Chondrocyte (in vitro differentiated cells): ENCODE data around the gene CAPN10. TPM values are rescaled to one million over a fixed set of nuclear protein-coding genes. Genes with fewer than 3 reads are reported as not detected.

Experiments
- DNase-seq: peaks from one replicate; pipeline ENCODE4 v3.0.0; 2021; ENCODE audit warnings: mixed read lengths, low spot score
- H3K27ac Mint-ChIP-seq: one replicate; pipeline ENCODE4 v1.8.0; 2021; ENCODE audit warnings: mild to moderate bottlenecking, moderate library complexity, mixed read lengths; ENCODE audit not compliant: unreplicated experiment
- H3K27me3 Mint-ChIP-seq: 2 replicates; pipeline ENCODE4 v1.8.0; 2021; ENCODE audit warnings: low read depth, mixed read lengths
- H3K36me3 Mint-ChIP-seq: 2 replicates; pipeline ENCODE4 v1.8.0; 2021; ENCODE audit warnings: low read depth, mixed read lengths
- H3K4me1 Mint-ChIP-seq: 2 replicates; pipeline ENCODE4 v1.8.0; 2021; ENCODE audit warnings: low read depth, mild to moderate bottlenecking, mixed read lengths
- H3K4me3 Mint-ChIP-seq: one replicate; pipeline ENCODE4 v1.8.0; 2021; ENCODE audit warnings: mild to moderate bottlenecking, moderate library complexity, mixed read lengths; ENCODE audit not compliant: unreplicated experiment
- H3K9me3 Mint-ChIP-seq: 2 replicates; pipeline ENCODE4 v1.8.0; 2021; ENCODE audit warnings: low read depth, mixed read lengths
- total RNA-seq: library from RNA; stranded (reverse); gene quantifications from 3 replicates; pipeline ENCODE4 v1.2.1, GENCODE V29; 2021
- TF ChIP-seq, protein P1 (sequence below): fragments of 200-600 bp; sonication (generic); IDR thresholded peaks from 2 replicates; pipeline ENCODE4 v1.5.0; 2021; ENCODE audit warnings: antibody characterized with exemption, mild to moderate bottlenecking, moderate library complexity

CAPN10 gene
- total RNA-seq, 1 donor from 2014 or later = 22.7 TPM

DNA sequence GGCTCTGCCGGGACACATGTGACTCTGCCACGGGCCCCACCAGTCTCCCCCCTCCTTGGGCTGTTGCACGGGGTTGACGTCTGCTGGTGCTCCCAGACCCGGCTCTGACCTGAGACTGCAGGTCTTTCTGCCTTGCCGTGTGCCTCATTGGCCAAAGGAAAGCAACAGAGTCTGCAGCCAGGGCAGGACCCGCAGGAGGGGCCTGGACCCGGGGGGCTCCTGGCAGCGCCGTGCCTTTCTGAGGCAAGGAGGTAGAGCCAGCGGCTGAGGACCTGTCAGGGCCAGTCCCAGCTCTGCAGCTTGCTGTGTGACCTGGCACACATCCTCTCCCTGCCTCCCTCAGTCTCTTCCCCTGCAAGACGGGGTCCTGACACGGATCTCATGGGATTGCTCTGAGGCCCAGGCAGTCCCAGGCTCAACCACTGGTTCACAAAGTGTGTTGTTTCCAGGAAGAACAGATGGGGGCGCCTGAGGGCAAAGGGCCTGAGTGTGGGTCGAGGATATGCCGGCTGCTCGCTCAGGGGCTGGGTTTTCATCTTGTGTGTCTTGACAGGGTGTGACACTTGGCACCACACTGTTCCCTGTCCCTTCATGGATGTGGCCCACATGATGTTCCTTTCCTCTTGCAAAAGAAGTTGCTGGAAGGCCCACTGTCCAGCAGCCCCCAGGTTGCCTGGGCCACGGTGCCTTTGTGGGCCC lies 9.0 kb downstream of the CAPN10 start:
- Mint-ChIP-seq H3K4me3 (no peak overlapping the region), H3K36me3 (peaks cover 3% of the 10 kb centered on the region), H3K27ac (no peak overlapping the region), H3K9me3 (no peaks in the 10 kb centered on the region), H3K4me1 (no peaks in the 10 kb centered on the region), H3K27me3 (no peaks in the 10 kb centered on the region)
- peak; percentile 81 for DNase-seq
- TF ChIP-seq, protein P1, sequence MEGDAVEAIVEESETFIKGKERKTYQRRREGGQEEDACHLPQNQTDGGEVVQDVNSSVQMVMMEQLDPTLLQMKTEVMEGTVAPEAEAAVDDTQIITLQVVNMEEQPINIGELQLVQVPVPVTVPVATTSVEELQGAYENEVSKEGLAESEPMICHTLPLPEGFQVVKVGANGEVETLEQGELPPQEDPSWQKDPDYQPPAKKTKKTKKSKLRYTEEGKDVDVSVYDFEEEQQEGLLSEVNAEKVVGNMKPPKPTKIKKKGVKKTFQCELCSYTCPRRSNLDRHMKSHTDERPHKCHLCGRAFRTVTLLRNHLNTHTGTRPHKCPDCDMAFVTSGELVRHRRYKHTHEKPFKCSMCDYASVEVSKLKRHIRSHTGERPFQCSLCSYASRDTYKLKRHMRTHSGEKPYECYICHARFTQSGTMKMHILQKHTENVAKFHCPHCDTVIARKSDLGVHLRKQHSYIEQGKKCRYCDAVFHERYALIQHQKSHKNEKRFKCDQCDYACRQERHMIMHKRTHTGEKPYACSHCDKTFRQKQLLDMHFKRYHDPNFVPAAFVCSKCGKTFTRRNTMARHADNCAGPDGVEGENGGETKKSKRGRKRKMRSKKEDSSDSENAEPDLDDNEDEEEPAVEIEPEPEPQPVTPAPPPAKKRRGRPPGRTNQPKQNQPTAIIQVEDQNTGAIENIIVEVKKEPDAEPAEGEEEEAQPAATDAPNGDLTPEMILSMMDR = peak; percentile 43

DNA sequence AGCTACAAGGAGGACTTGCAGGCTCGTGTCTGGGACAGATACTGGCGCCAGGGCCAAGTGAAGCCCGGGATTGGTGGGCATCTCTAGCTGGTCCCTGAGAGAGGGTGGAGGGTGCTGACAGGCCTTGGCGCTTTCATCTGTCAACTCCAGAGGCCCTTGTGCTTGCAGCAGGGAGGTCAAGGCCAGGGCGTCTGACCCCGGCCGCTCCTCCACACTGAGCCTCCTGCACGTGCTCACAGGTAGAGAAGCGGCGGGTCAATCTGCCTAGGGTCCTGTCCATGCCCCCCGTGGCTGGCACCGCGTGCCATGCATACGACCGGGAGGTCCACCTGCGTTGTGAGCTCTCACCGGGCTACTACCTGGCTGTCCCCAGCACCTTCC lies 9.5 kb downstream of the CAPN10 start:
- no peak for DNase-seq
- H3K27ac Mint-ChIP-seq = no peak overlapping the region
- no peaks in the 10 kb centered on the region for H3K9me3 Mint-ChIP-seq

DNA sequence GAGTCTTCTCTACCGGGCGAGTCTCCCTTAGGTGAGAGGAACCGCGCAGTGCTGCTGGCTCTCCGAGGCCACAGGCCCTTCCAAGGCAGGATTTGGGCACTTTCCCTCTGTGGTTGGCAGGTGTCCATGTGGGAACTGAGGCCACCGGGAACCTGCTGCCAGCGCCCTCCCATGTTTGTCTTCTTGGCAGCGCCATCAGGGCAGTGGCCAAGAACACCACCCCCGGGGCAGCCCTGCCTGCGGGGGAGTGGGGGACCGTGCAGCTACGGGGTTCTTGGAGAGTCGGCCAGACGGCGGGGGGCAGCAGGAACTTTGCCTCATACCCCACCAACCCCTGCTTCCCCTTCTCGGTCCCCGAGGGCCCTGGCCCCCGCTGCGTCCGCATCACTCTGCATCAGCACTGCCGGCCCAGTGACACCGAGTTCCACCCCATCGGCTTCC lies 10.0 kb downstream of the CAPN10 start:
- Mint-ChIP-seq H3K4me3 (no peak overlapping the region), H3K4me1 (no peaks in the 10 kb centered on the region), H3K27me3 (no peaks in the 10 kb centered on the region), H3K27ac (no peak overlapping the region), H3K9me3 (no peaks in the 10 kb centered on the region), H3K36me3 (peaks cover 3% of the 10 kb centered on the region)
- TF ChIP-seq, protein P1 = no peak
- peak; percentile 86 for DNase-seq

More for the DNA sequence above, 9.5 kb downstream of the CAPN10 start:
- H3K4me1 Mint-ChIP-seq = no peaks in the 10 kb centered on the region
- no peak overlapping the region for H3K4me3 Mint-ChIP-seq
- TF ChIP-seq, protein P1 = no peak
- H3K27me3 Mint-ChIP-seq = no peaks in the 10 kb centered on the region
- H3K36me3 Mint-ChIP-seq = peaks cover 3% of the 10 kb centered on the region

DNA sequence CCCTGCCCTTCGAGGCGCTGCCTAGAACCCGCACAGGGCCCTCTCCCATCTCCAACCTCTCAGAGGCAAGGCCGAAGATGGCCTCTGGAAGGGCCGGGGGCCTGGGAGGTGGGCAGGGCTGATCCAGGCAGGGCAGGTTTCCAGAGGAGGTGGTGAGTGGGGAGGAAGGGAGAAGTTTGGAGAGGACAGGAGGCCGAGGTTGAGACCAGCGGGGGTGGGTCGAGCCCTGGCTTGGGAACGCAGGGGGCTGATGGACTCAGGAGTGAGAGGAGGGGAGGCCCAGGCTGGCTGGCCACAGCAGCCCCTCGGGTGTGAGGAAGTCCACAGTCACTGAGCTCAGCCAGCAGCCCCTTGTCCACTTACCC lies 10.5 kb downstream of the CAPN10 start:
- H3K27me3 Mint-ChIP-seq = no peaks in the 10 kb centered on the region
- no peaks in the 10 kb centered on the region for H3K9me3 Mint-ChIP-seq
- TF ChIP-seq, protein P1 = no peak
- DNase-seq = peak; percentile 68
- no peak overlapping the region for H3K4me3 Mint-ChIP-seq
- no peaks in the 10 kb centered on the region for H3K4me1 Mint-ChIP-seq
- H3K36me3 Mint-ChIP-seq = peaks cover 3% of the 10 kb centered on the region
- no peak overlapping the region for H3K27ac Mint-ChIP-seq

DNA sequence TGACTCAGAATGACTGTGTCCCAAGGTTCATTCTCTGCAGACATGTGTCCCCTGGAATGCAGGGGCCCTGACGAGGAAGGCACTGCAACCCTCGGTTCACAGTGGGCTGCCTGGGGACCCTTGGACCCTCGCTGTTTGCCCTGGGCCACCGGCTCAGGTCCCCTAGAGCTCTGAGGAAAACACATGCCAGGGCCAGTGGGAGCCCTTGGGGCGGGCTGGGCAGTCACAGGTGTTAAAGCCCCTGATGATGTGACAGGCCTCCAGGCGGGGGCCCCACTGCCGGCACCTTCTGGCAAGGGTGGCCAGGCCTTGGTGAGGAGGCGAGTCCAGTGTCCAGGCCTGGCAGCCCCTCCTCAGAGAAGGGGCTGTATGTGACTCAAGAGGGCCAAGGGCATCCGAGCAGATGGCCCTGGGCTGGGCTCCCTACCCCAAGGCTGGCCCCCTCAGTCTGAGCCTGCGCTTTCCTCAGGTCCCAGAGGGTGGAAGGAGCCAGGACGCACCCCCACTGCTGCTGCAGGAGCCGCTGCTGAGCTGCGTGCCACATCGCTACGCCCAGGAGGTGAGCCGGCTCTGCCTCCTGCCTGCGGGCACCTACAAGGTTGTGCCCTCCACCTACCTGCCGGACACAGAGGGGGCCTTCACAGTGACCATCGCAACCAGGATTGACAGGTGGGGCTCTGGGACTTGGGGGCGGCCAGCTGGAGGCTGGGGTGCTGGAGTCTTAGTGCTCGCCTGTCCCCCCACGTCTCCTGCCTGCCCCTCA lies 11.1 kb downstream of the CAPN10 start:
- H3K27me3 Mint-ChIP-seq = no peaks in the 10 kb centered on the region
- TF ChIP-seq, protein P1 = no peak
- H3K9me3 Mint-ChIP-seq = no peaks in the 10 kb centered on the region
- H3K36me3 Mint-ChIP-seq = peaks cover 2% of the 10 kb centered on the region
- H3K4me3 Mint-ChIP-seq = no peak overlapping the region
- no peaks in the 10 kb centered on the region for H3K4me1 Mint-ChIP-seq
- DNase-seq = peak; percentile 80
- H3K27ac Mint-ChIP-seq = no peak overlapping the region
